ENCODE measurements around the gene MANSC1.

- TF ChIP-seq EP300 (IDR thresholded peaks at IDR 0.05; ENCODE audit: borderline replicate concordance) (no peak), FOXM1 (IDR thresholded peaks at IDR 0.05; ENCODE audit: borderline replicate concordance, low read depth) (no peak), CREB1 (IDR thresholded peaks at IDR 0.05; ENCODE audit: low read depth) (no peak), REST (IDR thresholded peaks at IDR 0.05; ENCODE audit: low read depth) (no peak), ZBTB7A (IDR thresholded peaks at IDR 0.05; ENCODE audit: low read depth) (no peak), TAF1 (IDR thresholded peaks at IDR 0.05; ENCODE audit: low read depth) (no peak), TEAD4 (IDR thresholded peaks at IDR 0.05) (no peak), USF1 (IDR thresholded peaks at IDR 0.05) (no peak)
Measured at GRCh38 chr12:12281134-12281533, 68.9 kb downstream of the MANSC1 start.
